Lower leg skin (tissue), 3 donors: ENCODE measurements around the gene SMAP2.

Source experiments
- POLR2A ChIP-seq, 2 donors: fragments of 450-650 bp; IDR thresholded peaks; one replicate each; pipeline ENCODE4 v1.6.1; 2016 to 2017; ENCODE audit warnings: antibody characterized with exemption in 2 of 2, mild to moderate bottlenecking in 1 of 2, moderate library complexity in 1 of 2
- TF ChIP-seq, protein P1 (sequence below), 3 donors: fragments of 450-650 bp; IDR thresholded peaks; one replicate each; pipeline ENCODE4 v1.5.1; 2016; ENCODE audit warnings: antibody characterized with exemption in 3 of 3, mild to moderate bottlenecking in 3 of 3, moderate library complexity in 2 of 3

DNA sequence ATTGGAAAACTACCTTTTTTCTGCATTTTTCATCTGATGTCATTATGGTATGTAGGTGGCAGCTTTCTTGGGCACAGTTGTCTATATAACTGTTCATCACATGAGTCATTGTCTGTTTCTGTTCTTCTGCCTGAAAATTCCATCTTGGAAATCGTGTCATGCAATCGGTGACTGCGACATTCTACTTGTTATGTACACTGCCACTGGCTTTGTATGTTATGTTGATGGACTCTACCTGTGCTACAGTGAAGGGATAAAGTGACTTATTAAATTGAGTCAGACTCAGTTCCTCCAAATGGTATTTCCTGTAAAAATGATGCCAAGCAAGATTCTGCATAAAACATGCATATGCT is 8.6 kb downstream of the SMAP2 start:
- TF ChIP-seq, protein P1, sequence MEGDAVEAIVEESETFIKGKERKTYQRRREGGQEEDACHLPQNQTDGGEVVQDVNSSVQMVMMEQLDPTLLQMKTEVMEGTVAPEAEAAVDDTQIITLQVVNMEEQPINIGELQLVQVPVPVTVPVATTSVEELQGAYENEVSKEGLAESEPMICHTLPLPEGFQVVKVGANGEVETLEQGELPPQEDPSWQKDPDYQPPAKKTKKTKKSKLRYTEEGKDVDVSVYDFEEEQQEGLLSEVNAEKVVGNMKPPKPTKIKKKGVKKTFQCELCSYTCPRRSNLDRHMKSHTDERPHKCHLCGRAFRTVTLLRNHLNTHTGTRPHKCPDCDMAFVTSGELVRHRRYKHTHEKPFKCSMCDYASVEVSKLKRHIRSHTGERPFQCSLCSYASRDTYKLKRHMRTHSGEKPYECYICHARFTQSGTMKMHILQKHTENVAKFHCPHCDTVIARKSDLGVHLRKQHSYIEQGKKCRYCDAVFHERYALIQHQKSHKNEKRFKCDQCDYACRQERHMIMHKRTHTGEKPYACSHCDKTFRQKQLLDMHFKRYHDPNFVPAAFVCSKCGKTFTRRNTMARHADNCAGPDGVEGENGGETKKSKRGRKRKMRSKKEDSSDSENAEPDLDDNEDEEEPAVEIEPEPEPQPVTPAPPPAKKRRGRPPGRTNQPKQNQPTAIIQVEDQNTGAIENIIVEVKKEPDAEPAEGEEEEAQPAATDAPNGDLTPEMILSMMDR (IDR thresholded peaks at IDR 0.05), result no peak
- no peak for TF ChIP-seq POLR2A (IDR thresholded peaks at IDR 0.05)
